Calu3 (cell line): ENCODE measurements around the gene TTC4. TPM values are rescaled to one million over a fixed set of nuclear protein-coding genes. Genes with fewer than 3 reads are reported as not detected.

Experiments used
- BruUV-seq: library from RNA; stranded (reverse); fragments of 400-500 nt; replicated peaks from 2 replicates; lab custom pipeline; 2021; lab: Mats Ljungman, UMichigan
- CTCF ChIA-PET: fragments of 300-600 bp; sonication (Branson Sonifier 250); formaldehyde crosslinking; loops from one replicate; lab custom pipeline; 2022; ENCODE audit warnings: antibody characterized with exemption; lab: Charles Lee
- DNase-seq: peaks from one replicate; pipeline ENCODE4 v3.0.0; 2022
- H3K27ac Mint-ChIP-seq: one replicate; pipeline ENCODE4 v1.8.0; 2022; ENCODE audit warnings: mixed read lengths; ENCODE audit not compliant: unreplicated experiment
- H3K27me3 Mint-ChIP-seq: one replicate; pipeline ENCODE4 v1.8.0; 2022; ENCODE audit warnings: mixed read lengths; ENCODE audit not compliant: unreplicated experiment
- H3K36me3 Mint-ChIP-seq: one replicate; pipeline ENCODE4 v1.8.0; 2022; ENCODE audit warnings: mild to moderate bottlenecking, moderate library complexity, mixed read lengths; ENCODE audit not compliant: insufficient read depth, unreplicated experiment
- H3K4me1 Mint-ChIP-seq: one replicate; pipeline ENCODE4 v1.8.0; 2022; ENCODE audit warnings: mild to moderate bottlenecking, low read depth, mixed read lengths; ENCODE audit not compliant: unreplicated experiment
- H3K4me3 Mint-ChIP-seq: one replicate; pipeline ENCODE4 v1.8.0; 2022; ENCODE audit warnings: mild to moderate bottlenecking, low read depth, moderate library complexity, mixed read lengths; ENCODE audit not compliant: unreplicated experiment
- H3K9me3 Mint-ChIP-seq: one replicate; pipeline ENCODE4 v1.8.0; 2022; ENCODE audit warnings: low read depth, mixed read lengths; ENCODE audit not compliant: unreplicated experiment
- CTCF ChIP-seq: fragments of 200-600 bp; IDR thresholded peaks from one replicate; pipeline ENCODE4 v1.8.0; 2022; ENCODE audit warnings: antibody characterized with exemption; ENCODE audit not compliant: unreplicated experiment
- intact Hi-C: fragments of 100-400 bp; cut with micrococcal nuclease; formaldehyde crosslinking; loops from one replicate; pipeline ENCODE4 v1.10.0; 2022; ENCODE audit not compliant: unreplicated experiment
- total RNA-seq: library from RNA; stranded (reverse); gene quantifications from 2 replicates; pipeline ENCODE4 v1.2.3, GENCODE V29; 2022

The TTC4 gene
- total RNA-seq, 1 experiment from 2014 or later: 22.9 TPM

GRCh38 chr1:54703471-54703870 lies 12.2 kb upstream of the TTC4 start:
- Mint-ChIP-seq H3K4me1 (no peaks in the 10 kb centered on the region), H3K27me3 (peaks cover 92% of the 10 kb centered on the region), H3K9me3 (no peaks in the 10 kb centered on the region), H3K27ac (no peak overlapping the region), H3K36me3 (no peaks in the 10 kb centered on the region), H3K4me3 (no peak overlapping the region)
- CTCF ChIA-PET: no interaction called here
- no peak for TF ChIP-seq CTCF
- intact Hi-C loops: no loop called here
- no peak for DNase-seq
- BruUV-seq: no TSS peak

GRCh38 chr1:54705153-54705552 lies 10.5 kb upstream of the TTC4 start:
- CTCF ChIA-PET: interaction anchor here (2.0 kb wide), 1 partner anchor 11 kb away, joined by 5 read pairs; the partner anchor contains the start of gene TTC4
- TF ChIP-seq CTCF: no peak
- intact Hi-C loops: no loop called here
- Mint-ChIP-seq H3K27ac (no peak overlapping the region), H3K27me3 (peaks cover 92% of the 10 kb centered on the region), H3K4me1 (no peaks in the 10 kb centered on the region), H3K4me3 (no peak overlapping the region), H3K36me3 (no peaks in the 10 kb centered on the region), H3K9me3 (no peaks in the 10 kb centered on the region)
- no peak for DNase-seq
- no TSS peak for BruUV-seq

- intact Hi-C loops: no loop called here
- Mint-ChIP-seq H3K36me3 (no peaks in the 10 kb centered on the region), H3K27me3 (peaks cover 95% of the 10 kb centered on the region), H3K9me3 (no peaks in the 10 kb centered on the region), H3K27ac (no peak overlapping the region), H3K4me3 (no peak overlapping the region), H3K4me1 (no peaks in the 10 kb centered on the region)
- CTCF ChIA-PET: no interaction called here
- DNase-seq: no peak
- BruUV-seq: no TSS peak
- no peak for TF ChIP-seq CTCF
Observed at GRCh38 chr1:54706419-54706818, 9.2 kb upstream of the TTC4 start.

DNA sequence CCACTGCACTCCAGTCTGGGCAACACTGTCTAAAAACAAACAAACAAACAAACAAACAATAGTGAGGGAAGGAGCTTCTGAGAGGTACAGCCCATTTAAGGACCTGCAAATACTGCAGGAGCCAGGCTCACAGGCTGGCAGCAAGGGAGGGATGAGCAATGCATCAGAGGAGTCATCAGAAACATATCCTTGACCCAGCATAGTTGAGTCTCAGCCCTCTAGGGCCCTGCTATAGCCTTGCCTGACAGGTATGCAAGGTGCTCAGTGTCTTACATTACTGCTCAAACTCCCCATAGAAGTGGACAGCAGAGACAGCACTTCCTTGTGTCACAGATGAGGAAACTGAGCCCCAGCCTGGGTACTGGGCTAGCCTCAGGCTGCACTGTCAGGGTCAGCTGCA lies 7.3 kb upstream of the TTC4 start:
- CTCF ChIA-PET: interaction anchor here (0.9 kb wide), 1 partner anchor 15 kb away, joined by 3 read pairs; no protein-coding TSS in a partner anchor
- H3K27me3 Mint-ChIP-seq: peaks cover 95% of the 10 kb centered on the region
- intact Hi-C loops: no loop called here
- no peaks in the 10 kb centered on the region for H3K36me3 Mint-ChIP-seq
- no peaks in the 10 kb centered on the region for H3K9me3 Mint-ChIP-seq
- no peaks in the 10 kb centered on the region for H3K4me1 Mint-ChIP-seq
- no peak overlapping the region for H3K27ac Mint-ChIP-seq
- no peak overlapping the region for H3K4me3 Mint-ChIP-seq
- TF ChIP-seq CTCF: no peak
- no TSS peak for BruUV-seq
- no peak for DNase-seq
